M059J (cell line): ENCODE measurements around the gene IFNGR2. TPM values are rescaled to one million over a fixed set of nuclear protein-coding genes. Genes with fewer than 3 reads are reported as not detected.
"Not testable (repeated sequence)": the region's sequence is repeated elsewhere in the genome, so short reads cannot be mapped to it uniquely, and the experiment has no call there.

Source experiments
- DNase-seq: peaks from one replicate; pipeline ENCODE4 v3.0.0-alpha.2; 2012; ENCODE audit warnings: low read depth
- total RNA-seq: library from RNA; depleted of rRNA; stranded (reverse); fragments of >200 nt; shearing (Covaris generic); gene quantifications from 2 replicates; pipeline ENCODE4 v1.2.3, GENCODE V29; 2014

The IFNGR2 gene
- total RNA-seq, 1 experiment from 2014 or later = 75.2 TPM

- DNase-seq = no peak
Observed at GRCh38 chr21:33377221-33377920, 25.8 kb upstream of the IFNGR2 start.

GRCh38 chr21:33378081-33378480, 25.1 kb upstream of the IFNGR2 start:
- no peak for DNase-seq

- DNase-seq = peak; percentile 81
Observed at GRCh38 chr21:33379934-33380333, 23.3 kb upstream of the IFNGR2 start.

DNA sequence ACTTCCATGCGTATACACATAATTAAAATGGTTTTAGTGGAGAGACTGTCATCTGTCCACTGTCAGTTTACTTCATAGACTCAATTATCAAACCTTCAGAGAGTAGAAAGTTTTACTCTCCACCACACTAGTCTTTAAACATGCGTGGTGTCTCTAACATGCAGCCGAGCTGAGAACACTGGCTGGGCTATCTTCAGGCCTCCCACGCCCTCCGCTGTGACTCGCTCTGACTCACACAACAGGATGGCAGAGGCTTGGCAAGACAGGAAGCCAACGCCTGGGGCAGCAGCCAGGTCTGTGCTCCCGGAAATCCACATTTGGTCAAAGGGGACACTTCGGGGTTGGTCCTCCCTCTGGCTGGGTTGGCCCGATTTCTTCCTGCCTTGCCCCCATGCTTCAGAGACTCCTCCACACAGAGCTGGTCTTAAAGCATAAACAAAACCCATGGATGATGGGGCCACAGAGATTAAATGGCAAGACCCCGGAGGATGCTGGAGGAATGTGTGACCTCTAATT, 22.7 kb upstream of the IFNGR2 start:
- peak; percentile 100 for DNase-seq

- DNase-seq = not testable (repeated sequence)
Observed at GRCh38 chr21:33381381-33381780, 21.8 kb upstream of the IFNGR2 start.

GRCh38 chr21:33383056-33383888, 19.9 kb upstream of the IFNGR2 start:
- peak; percentile 96 for DNase-seq

- peak; percentile 55 for DNase-seq
Observed at GRCh38 chr21:33384841-33385331, 18.3 kb upstream of the IFNGR2 start.

DNA sequence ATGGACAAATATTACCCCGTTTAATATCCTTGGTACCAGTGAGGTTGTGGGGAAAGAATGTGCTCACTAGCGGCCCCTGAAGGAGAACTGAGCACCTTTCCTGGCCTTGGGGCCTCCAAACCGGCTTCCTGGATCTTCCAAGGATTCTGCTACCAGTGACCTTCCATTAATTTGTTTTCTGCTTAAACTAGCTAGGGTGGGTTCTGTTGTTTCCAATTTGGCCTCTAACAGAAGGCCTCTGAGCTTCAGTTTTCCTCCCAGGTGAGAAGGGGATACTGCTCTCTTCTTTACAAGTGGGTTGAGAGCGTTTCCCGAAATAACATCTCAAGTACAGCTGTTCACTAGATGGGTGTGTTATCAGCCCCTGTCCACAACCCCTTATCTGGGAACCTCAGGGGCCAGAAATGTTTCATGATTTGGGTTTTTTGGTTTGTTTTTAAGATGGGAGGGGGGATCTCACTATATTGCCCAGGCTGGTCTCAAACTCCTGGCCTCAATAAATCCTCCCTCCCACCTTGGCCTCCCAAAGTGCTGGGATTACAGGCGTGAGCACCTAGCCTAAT, 16.9 kb upstream of the IFNGR2 start:
- no peak for DNase-seq

DNA sequence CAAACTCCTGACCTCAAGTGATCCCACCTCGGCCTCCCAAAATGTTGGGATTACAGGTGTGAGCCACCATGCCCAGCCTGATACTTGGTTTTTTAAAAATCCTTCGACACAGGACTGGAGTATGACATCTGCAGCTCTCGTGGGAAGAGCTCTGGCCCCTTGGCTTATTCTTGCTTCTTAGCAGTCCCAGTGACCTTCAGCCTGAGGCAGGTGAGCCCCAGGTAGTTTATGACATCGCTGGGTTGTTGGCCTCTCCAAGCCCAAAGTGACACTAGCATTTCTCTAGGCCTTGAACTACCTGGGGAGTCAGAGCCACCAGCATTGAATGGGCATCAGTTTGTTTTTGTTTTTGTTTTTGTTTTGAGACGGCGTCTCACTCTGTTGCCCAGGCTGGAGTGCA, 15.9 kb upstream of the IFNGR2 start:
- DNase-seq = no peak

DNA sequence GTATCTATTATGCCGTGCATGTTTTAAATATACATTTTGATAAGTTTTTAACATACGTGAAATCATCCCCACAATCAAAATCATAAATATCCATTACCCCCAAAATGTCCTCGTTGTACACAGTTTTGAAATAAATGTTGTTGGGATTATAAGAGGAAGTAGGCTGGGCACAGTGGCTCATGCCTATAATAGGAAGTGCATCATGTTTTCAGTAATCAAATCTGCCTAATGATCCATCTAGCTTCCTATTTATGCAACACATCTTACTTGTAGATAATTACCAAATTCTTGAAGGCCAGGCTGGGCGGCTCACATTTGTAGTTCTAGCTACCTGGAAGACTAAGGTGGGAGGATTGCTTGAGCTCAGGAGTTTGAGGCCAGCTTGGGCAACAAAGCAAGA, 15.0 kb upstream of the IFNGR2 start:
- DNase-seq = no peak

DNA sequence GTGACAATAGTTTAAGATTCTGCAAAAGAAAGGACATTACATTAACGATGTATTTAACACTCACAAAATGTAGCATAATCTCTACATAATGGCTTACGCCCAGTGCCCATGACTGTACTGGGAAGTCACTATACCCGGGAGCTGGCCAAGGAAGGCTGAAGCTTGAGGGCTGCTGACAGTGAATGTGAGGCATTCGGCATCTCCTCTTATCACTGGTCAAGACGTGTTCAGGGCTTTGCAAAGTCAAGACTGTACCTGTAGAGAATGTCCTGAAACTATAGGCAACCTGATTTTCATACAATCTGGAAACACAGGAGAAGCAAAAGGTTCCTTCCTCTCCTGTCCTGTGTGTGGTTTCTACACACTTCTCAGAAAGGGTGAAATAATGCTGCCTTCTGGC, 12.7 kb upstream of the IFNGR2 start:
- no peak for DNase-seq

GRCh38 chr21:33391656-33392055, 11.6 kb upstream of the IFNGR2 start:
- no peak for DNase-seq

DNA sequence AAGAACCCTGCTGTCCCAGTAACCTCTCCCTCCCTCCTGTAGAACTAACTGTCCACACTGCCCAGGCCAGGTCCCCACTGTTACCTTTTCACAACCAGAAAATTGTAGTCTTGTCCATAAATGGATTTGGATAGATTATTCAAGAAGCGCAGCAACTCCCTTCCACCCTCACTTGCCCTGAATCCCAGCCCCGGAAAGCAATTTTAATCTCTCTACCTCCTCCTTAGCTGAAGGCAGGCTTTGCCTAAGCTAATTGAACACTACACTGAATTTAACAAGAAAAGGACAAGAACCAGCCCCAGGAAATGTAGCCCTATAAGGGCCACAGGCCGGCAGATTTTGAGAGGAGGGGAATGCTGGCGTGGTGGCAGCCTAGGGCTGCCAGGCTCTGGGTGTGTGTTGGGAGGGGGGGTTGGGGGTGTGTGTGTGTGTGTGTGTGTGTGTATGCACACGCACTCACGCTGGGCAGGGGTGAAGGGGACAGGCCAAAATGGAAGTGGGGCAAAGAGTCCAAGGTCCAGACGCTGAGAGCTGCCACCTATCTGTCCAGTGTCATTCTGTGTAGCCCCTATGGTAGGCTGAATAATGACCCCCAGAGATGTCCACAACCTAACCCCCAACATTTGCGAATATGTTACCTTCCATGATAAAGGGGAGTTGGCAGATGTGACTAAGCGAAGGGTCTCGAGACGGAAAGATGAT, 10.8 kb upstream of the IFNGR2 start:
- DNase-seq = no peak

GRCh38 chr21:33393348-33393747, 9.9 kb upstream of the IFNGR2 start:
- DNase-seq = no peak

GRCh38 chr21:33394260-33394659, 9.0 kb upstream of the IFNGR2 start:
- no peak for DNase-seq

- peak; percentile 97 for DNase-seq
Observed at GRCh38 chr21:33395891-33396331, 7.3 kb upstream of the IFNGR2 start.

GRCh38 chr21:33396436-33396835, 6.8 kb upstream of the IFNGR2 start:
- DNase-seq = no peak

DNA sequence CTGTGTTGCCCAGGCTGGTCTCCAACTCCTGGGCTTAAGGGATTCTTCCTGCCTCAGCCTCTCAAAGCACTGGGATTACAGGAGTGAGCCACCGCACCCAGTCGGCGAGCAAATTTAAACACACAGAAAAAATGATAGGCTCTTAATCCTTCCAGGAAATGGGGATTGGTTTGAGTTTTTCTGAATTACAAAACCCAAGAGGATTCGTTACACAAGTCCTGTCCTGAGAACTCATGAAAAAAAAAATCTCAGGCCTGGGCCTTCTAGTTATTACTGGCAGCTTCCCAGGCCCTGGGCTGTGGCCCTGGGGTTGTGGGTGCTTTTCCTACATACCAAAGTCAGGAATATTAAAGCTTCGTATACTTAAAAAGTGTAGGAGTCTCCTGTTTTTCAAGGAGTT, 6.3 kb upstream of the IFNGR2 start:
- peak; percentile 90 for DNase-seq

GRCh38 chr21:33397717-33398116, 5.5 kb upstream of the IFNGR2 start:
- DNase-seq = no peak

- DNase-seq = no peak
Observed at GRCh38 chr21:33398361-33398760, 4.9 kb upstream of the IFNGR2 start.

DNA sequence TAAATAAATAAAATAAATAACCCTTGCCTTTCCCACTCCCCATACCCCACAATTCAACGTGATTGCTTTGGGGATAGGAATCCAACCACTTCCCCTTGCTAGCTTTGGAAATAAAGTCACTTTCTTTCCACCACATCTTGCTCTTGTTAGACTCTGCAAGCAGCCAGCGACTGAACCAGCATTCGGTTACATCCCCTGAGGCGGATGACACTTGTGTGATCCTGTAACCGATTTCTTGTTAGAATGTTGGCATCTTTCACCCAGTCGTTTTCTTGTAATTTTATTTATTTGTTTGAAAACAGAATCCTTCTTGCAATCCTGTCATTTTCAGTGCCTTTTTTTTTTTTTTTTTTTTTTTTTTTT, 1.6 kb upstream of the IFNGR2 start:
- DNase-seq = peak; percentile 94
